Caco-2 (cell line): Measurements from ENCODE around the gene CACNA1G. TPM values are rescaled to one million over a fixed set of nuclear protein-coding genes. Genes with fewer than 3 reads are reported as not detected.
A peak's percentile ranks its signal among the peaks of the same experiment; 100 is the strongest.

Source experiments
- BruUV-seq: library from RNA; stranded (reverse); fragments of 400-500 nt; replicated peaks from 2 replicates; lab custom pipeline; 2021; lab: Mats Ljungman, UMichigan
- CTCF ChIA-PET: fragments of 300-600 bp; sonication (Branson Sonifier 250); formaldehyde crosslinking; loops from one replicate; lab custom pipeline; 2022; ENCODE audit warnings: antibody characterized with exemption; lab: Charles Lee
- POLR2A ChIA-PET: fragments of 300-600 bp; sonication (Branson Sonifier 250); formaldehyde crosslinking; loops from one replicate; lab custom pipeline; 2022; ENCODE audit warnings: antibody characterized with exemption; lab: Charles Lee
- DNase-seq, 2 experiments: peaks; one replicate each; pipeline versions ENCODE4 v3.0.0 to v3.0.0-alpha.2; 2020 to 2022
- H3K27me3 ChIP-seq: replicated peaks from 2 replicates; pipeline ENCODE4 v1.6.0; 2011; ENCODE audit warnings: low read length; ENCODE audit not compliant: control insufficient read depth, insufficient read depth
- H3K36me3 ChIP-seq: 2 replicates; pipeline ENCODE4 v1.5.1; 2011; ENCODE audit warnings: low read length; ENCODE audit not compliant: control insufficient read depth, insufficient read depth
- H3K4me1 ChIP-seq: fragments of 250-450 bp; sonication (Bioruptor Pico); 2 replicates; pipeline ENCODE4 v1.5.1; 2020; ENCODE audit warnings: mild to moderate bottlenecking
- H3K4me3 ChIP-seq: 2 replicates; pipeline ENCODE4 v1.5.1; 2011; ENCODE audit warnings: low read depth, mild to moderate bottlenecking, control low read depth, low read length
- H3K9me3 ChIP-seq: fragments of 250-450 bp; sonication (Bioruptor Pico); 2 replicates; pipeline ENCODE4 v1.5.1; 2020; ENCODE audit warnings: mild to moderate bottlenecking, moderate library complexity
- H3K27ac Mint-ChIP-seq: one replicate; pipeline ENCODE4 v1.8.0; 2022; ENCODE audit warnings: mixed read lengths; ENCODE audit not compliant: unreplicated experiment
- H3K27me3 Mint-ChIP-seq: one replicate; pipeline ENCODE4 v1.8.0; 2022; ENCODE audit warnings: mixed read lengths; ENCODE audit not compliant: insufficient read depth, unreplicated experiment
- H3K36me3 Mint-ChIP-seq: one replicate; pipeline ENCODE4 v1.8.0; 2022; ENCODE audit warnings: mild to moderate bottlenecking, mixed read lengths; ENCODE audit not compliant: insufficient read depth, unreplicated experiment
- H3K4me1 Mint-ChIP-seq: one replicate; pipeline ENCODE4 v1.8.0; 2022; ENCODE audit warnings: low read depth, mixed read lengths; ENCODE audit not compliant: unreplicated experiment
- H3K4me3 Mint-ChIP-seq: one replicate; pipeline ENCODE4 v1.8.0; 2022; ENCODE audit warnings: mild to moderate bottlenecking, moderate library complexity, mixed read lengths; ENCODE audit not compliant: unreplicated experiment
- H3K9me3 Mint-ChIP-seq: one replicate; pipeline ENCODE4 v1.8.0; 2022; ENCODE audit warnings: mixed read lengths; ENCODE audit not compliant: unreplicated experiment
- intact Hi-C: fragments of 100-400 bp; cut with micrococcal nuclease; formaldehyde crosslinking; loops from one replicate; pipeline ENCODE4 v1.10.0; 2022; ENCODE audit not compliant: unreplicated experiment
- total RNA-seq: library from RNA; stranded (reverse); gene quantifications from 2 replicates; pipeline ENCODE4 v1.2.3, GENCODE V29; 2022
- TF ChIP-seq, protein P1 (sequence below), 2 experiments: fragments of 200-600 bp in 1 of 2; IDR thresholded peaks; 1 replicate in 1 of 2; 2 replicates in 1 of 2; pipeline versions ENCODE4 v1.5.1 to v1.8.0; 2011 to 2022; ENCODE audit warnings: antibody characterized with exemption in 1 of 2, control low read depth in 1 of 2, inconsistent platforms in 1 of 2, low read depth in 1 of 2, low read length in 1 of 2, mild to moderate bottlenecking in 1 of 2, moderate library complexity in 1 of 2; ENCODE audit not compliant: insufficient read depth in 1 of 2, severe bottlenecking in 1 of 2, unreplicated experiment in 1 of 2

The CACNA1G gene
- total RNA-seq, 1 experiment from 2014 or later = 1.4 TPM

DNA sequence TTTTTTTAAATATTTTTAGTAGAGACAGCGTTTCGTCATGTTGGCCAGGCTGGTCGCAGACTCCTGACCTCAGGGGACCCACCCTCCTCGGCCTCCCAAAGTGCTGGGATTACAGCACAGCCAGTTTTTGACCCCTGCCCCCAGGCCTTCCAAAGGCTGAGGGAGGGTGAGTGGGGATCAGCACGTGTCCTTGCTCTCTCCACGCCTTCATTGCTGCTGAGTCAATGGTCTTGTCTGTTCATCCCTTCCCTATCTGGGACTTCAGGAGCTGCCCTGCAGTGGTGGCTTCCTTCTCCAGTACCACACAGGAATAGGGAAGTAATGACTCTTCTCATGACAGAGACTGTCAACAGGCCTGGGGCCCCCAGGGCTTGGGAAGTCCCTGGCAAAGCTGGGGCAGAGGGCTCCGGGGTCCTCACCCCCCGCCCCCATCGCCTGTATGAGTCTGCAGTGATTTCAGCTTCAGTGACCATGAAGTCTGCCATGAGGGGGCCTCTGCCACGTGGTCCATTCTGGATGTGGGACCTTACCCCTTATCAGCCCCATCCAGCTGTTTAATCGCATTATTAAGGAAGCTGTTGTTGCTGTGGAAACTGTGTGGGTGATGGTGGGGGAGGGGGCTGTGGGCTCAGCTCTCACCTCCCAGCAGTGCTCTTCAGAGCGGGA is 80.3 kb downstream of the CACNA1G start:
- POLR2A ChIA-PET = no interaction called here

DNA sequence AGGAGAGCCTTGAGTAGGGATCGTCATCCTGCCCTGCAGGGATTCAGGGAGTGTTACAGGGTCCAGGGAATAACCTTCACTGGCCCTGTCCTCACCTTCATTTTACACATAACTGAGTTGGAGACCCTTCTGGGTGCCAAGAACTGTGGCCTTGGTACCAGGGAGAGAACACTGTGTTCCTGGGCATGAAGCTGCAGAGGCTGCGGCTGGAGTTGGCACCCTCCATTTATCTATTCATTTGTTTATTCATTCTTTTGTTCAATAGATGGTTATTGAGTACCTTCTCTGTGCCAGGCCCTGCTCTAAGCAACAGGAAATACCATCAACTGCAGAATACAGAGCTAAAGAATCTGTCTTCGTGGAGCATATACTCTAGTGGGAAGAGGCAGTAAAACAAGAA is 80.8 kb downstream of the CACNA1G start:
- POLR2A ChIA-PET = interaction anchor here (0.8 kb wide), 1 partner anchor 82 kb away, joined by 6 read pairs; no protein-coding TSS in a partner anchor
- intact Hi-C loops = no loop called here
- Histone ChIP-seq H3K4me3 (no peak overlapping the region), H3K27me3 (no peaks in the 10 kb centered on the region), H3K4me1 (peaks cover 50% of the 10 kb centered on the region), H3K36me3 (no peaks in the 10 kb centered on the region), H3K9me3 (no peaks in the 10 kb centered on the region)
- DNase-seq = no peak
- Mint-ChIP-seq H3K4me1 (peaks cover 28% of the 10 kb centered on the region), H3K36me3 (no peaks in the 10 kb centered on the region), H3K4me3 (no peak overlapping the region), H3K9me3 (no peaks in the 10 kb centered on the region), H3K27me3 (no peaks in the 10 kb centered on the region), H3K27ac (peak overlapping the region; percentile 10)
- CTCF ChIA-PET = interaction anchor here (0.6 to 2.0 kb wide), 7 partner anchors 13 to 313 kb away, joined by 3 to 7 read pairs (median 4); no protein-coding TSS in a partner anchor
- BruUV-seq = no TSS peak
- TF ChIP-seq, protein P1, sequence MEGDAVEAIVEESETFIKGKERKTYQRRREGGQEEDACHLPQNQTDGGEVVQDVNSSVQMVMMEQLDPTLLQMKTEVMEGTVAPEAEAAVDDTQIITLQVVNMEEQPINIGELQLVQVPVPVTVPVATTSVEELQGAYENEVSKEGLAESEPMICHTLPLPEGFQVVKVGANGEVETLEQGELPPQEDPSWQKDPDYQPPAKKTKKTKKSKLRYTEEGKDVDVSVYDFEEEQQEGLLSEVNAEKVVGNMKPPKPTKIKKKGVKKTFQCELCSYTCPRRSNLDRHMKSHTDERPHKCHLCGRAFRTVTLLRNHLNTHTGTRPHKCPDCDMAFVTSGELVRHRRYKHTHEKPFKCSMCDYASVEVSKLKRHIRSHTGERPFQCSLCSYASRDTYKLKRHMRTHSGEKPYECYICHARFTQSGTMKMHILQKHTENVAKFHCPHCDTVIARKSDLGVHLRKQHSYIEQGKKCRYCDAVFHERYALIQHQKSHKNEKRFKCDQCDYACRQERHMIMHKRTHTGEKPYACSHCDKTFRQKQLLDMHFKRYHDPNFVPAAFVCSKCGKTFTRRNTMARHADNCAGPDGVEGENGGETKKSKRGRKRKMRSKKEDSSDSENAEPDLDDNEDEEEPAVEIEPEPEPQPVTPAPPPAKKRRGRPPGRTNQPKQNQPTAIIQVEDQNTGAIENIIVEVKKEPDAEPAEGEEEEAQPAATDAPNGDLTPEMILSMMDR (IDR thresholded peaks at IDR 0.05; ENCODE audit: insufficient read depth in 1 of 2, low read depth in 1 of 2, low read length in 1 of 2, severe bottlenecking in 1 of 2, unreplicated experiment in 1 of 2) = no peak

More for the DNA sequence above, 80.3 kb downstream of the CACNA1G start:
- H3K9me3 ChIP-seq = no peaks in the 10 kb centered on the region
- TF ChIP-seq, protein P1 (IDR thresholded peaks at IDR 0.05; ENCODE audit: insufficient read depth in 1 of 2, low read depth in 1 of 2, low read length in 1 of 2, severe bottlenecking in 1 of 2, unreplicated experiment in 1 of 2) = peak in 1 of 2 experiments; percentile 15
- Mint-ChIP-seq H3K27ac (peak overlapping the region; percentile 10), H3K36me3 (no peaks in the 10 kb centered on the region), H3K4me3 (no peak overlapping the region), H3K27me3 (no peaks in the 10 kb centered on the region), H3K4me1 (peaks cover 29% of the 10 kb centered on the region), H3K9me3 (no peaks in the 10 kb centered on the region)
- no TSS peak for BruUV-seq
- CTCF ChIA-PET = interaction anchor here (0.6 to 3.4 kb wide), 11 partner anchors 13 to 90 kb away, joined by 3 to 15 read pairs (median 3); no protein-coding TSS in a partner anchor
- intact Hi-C loops = no loop called here
- no peaks in the 10 kb centered on the region for H3K27me3 ChIP-seq
- H3K4me1 ChIP-seq = peaks cover 56% of the 10 kb centered on the region
- H3K36me3 ChIP-seq = no peaks in the 10 kb centered on the region
- no peak overlapping the region for H3K4me3 ChIP-seq
- DNase-seq = peak; percentile 59 to 86

DNA sequence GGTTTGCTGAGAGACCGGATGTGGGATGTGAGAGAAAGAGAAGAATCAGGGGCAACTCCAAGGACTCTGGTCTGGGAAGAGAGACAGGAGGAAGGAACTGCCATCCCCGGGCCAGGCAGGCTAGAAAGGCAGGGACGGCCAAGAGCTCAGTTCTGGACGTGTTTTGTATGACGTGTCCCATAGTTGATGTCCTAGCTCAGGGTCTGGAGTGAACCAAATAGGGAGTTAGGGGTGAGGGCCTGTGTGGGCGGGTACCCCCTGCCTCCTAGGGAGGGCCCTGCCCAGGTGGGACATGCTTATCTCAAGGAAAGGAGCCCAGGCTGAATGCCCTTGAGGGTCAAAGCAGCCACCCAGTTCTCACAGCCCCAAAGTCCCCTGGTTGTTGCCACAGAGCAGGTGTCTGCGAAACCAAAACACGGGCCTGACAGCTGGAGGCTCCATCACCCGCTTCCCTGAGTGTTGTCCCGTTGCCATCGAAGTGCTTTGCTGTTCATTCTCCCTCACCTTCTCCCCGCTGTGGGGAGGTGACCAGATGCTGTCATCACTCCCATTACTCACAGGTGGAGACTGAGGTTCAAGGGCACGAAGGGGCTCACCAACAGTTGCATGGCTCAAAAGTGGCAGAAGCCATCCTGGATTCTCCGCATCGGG is 81.7 kb downstream of the CACNA1G start:
- Mint-ChIP-seq H3K4me1 (peaks cover 27% of the 10 kb centered on the region), H3K27ac (peak overlapping the region; percentile 12), H3K9me3 (no peaks in the 10 kb centered on the region), H3K4me3 (no peak overlapping the region), H3K36me3 (no peaks in the 10 kb centered on the region), H3K27me3 (no peaks in the 10 kb centered on the region)
- DNase-seq = no peak
- intact Hi-C loops = no loop called here
- TF ChIP-seq, protein P1 (IDR thresholded peaks at IDR 0.05; ENCODE audit: insufficient read depth in 1 of 2, low read depth in 1 of 2, low read length in 1 of 2, severe bottlenecking in 1 of 2, unreplicated experiment in 1 of 2) = no peak
- H3K9me3 ChIP-seq = no peaks in the 10 kb centered on the region
- ChIA-PET POLR2A (interaction anchor here (0.8 kb wide), 1 partner anchor 82 kb away, joined by 6 read pairs; no protein-coding TSS in a partner anchor), CTCF (interaction anchor here (0.7 to 2.0 kb wide), 6 partner anchors 13 to 312 kb away, joined by 3 to 6 read pairs (median 4); no protein-coding TSS in a partner anchor)
- H3K4me3 ChIP-seq = no peak overlapping the region
- H3K36me3 ChIP-seq = no peaks in the 10 kb centered on the region
- peaks cover 43% of the 10 kb centered on the region for H3K4me1 ChIP-seq
- no peaks in the 10 kb centered on the region for H3K27me3 ChIP-seq
- no TSS peak for BruUV-seq
